ENCODE measurements around the gene ASTN2.

GRCh38 chr9:116792271-116792670 lies 622.6 kb downstream of the ASTN2 start:
- no peak for TF ChIP-seq CTCF (conservative IDR thresholded peaks at IDR 0.05 in 1 of 2, IDR thresholded peaks at IDR 0.05 in 1 of 2; ENCODE audit: extremely low read depth in 1 of 2, insufficient read depth in 1 of 2, low read depth in 1 of 2, low read length in 2 of 2)
- TF ChIP-seq EZH2 (IDR thresholded peaks at IDR 0.05; ENCODE audit: borderline replicate concordance, low read length), result no peak
